GM23338 (cell line): ENCODE measurements around the gene RNF19B. TPM values are rescaled to one million over a fixed set of nuclear protein-coding genes. Genes with fewer than 3 reads are reported as not detected.

ENCODE experiments used
- ATAC-seq: fragments of 200-7000 bp; cut with Tn5 transposase; 3 replicates; pipeline ENCODE4 v1.9.1; 2020
- DNase-seq: peaks from one replicate; pipeline ENCODE4 v3.0.0-alpha.2; 2015; ENCODE audit warnings: low spot score
- H2AFZ ChIP-seq: fragments of 200-600 bp; sonication (generic); 2 replicates; pipeline ENCODE4 v1.8.0; 2016; ENCODE audit warnings: antibody characterized with exemption, mild to moderate bottlenecking, moderate library complexity
- H3F3A ChIP-seq: fragments of 200-600 bp; sonication (generic); replicated peaks from 2 replicates; pipeline ENCODE4 v1.8.0; 2017; ENCODE audit warnings: antibody characterized with exemption, mixed run types, low read depth
- H3K27ac ChIP-seq: fragments of 200-600 bp; sonication (generic); 2 replicates; pipeline ENCODE4 v1.6.1; 2016; ENCODE audit warnings: low read depth
- H3K27me3 ChIP-seq: fragments of 200-600 bp; sonication (generic); 2 replicates; pipeline ENCODE4 v1.8.0; 2016; ENCODE audit warnings: mild to moderate bottlenecking, mixed run types, moderate library complexity; ENCODE audit not compliant: insufficient read depth
- H3K36me3 ChIP-seq: fragments of 200-600 bp; sonication (generic); 2 replicates; pipeline ENCODE4 v1.8.0; 2016; ENCODE audit warnings: mild to moderate bottlenecking; ENCODE audit not compliant: insufficient read depth
- H3K4me1 ChIP-seq: fragments of 200-600 bp; sonication (generic); 2 replicates; pipeline ENCODE4 v1.8.0; 2016; ENCODE audit warnings: mild to moderate bottlenecking, moderate library complexity; ENCODE audit not compliant: insufficient read depth
- H3K4me2 ChIP-seq: fragments of 200-600 bp; sonication (generic); 2 replicates; pipeline ENCODE4 v1.7.1; 2017; ENCODE audit warnings: mixed run types
- H3K4me3 ChIP-seq: fragments of 200-600 bp; sonication (generic); 2 replicates; pipeline ENCODE4 v1.6.1; 2016; ENCODE audit warnings: mixed run types
- H3K79me2 ChIP-seq: fragments of 200-600 bp; sonication (generic); replicated peaks from 2 replicates; pipeline ENCODE4 v1.8.0; 2017; ENCODE audit warnings: mild to moderate bottlenecking; ENCODE audit not compliant: insufficient read depth
- H3K9me2 ChIP-seq: fragments of 200-600 bp; sonication (generic); 2 replicates; pipeline ENCODE4 v1.8.0; 2017; ENCODE audit not compliant: insufficient read depth
- H4K20me1 ChIP-seq: fragments of 200-600 bp; sonication (generic); replicated peaks from 2 replicates; pipeline ENCODE4 v1.8.0; 2017; ENCODE audit warnings: mild to moderate bottlenecking; ENCODE audit not compliant: insufficient read depth
- H3K27ac Mint-ChIP-seq: 2 replicates; pipeline ENCODE4 v1.8.0; 2020; ENCODE audit warnings: inconsistent platforms, mild to moderate bottlenecking, moderate library complexity, mixed read lengths
- H3K27me3 Mint-ChIP-seq: 3 replicates; pipeline ENCODE4 v1.8.0; 2022; ENCODE audit warnings: low read depth, mild to moderate bottlenecking, moderate library complexity, mixed read lengths, inconsistent platforms; ENCODE audit not compliant: insufficient read depth, poor library complexity
- H3K36me3 Mint-ChIP-seq: 3 replicates; pipeline ENCODE4 v1.8.0; 2021; ENCODE audit warnings: low read depth, mild to moderate bottlenecking, inconsistent platforms, moderate library complexity, mixed read lengths
- H3K4me1 Mint-ChIP-seq: 3 replicates; pipeline ENCODE4 v1.8.0; 2020; ENCODE audit warnings: mild to moderate bottlenecking, inconsistent platforms, mixed read lengths
- H3K4me3 Mint-ChIP-seq: 3 replicates; pipeline ENCODE4 v1.8.0; 2021; ENCODE audit warnings: moderate library complexity, mild to moderate bottlenecking, inconsistent platforms, mixed read lengths
- H3K9me3 Mint-ChIP-seq: 3 replicates; pipeline ENCODE4 v1.8.0; 2020; ENCODE audit warnings: moderate library complexity, mild to moderate bottlenecking, inconsistent platforms, mixed read lengths
- CREB1 ChIP-seq: fragments of 250-450 bp; sonication (Bioruptor Pico); IDR thresholded peaks from 2 replicates; pipeline ENCODE4 v1.5.0; 2020; ENCODE audit warnings: low read depth, mild to moderate bottlenecking, moderate library complexity
- CTCF ChIP-seq, 2 experiments: fragments of 200-600 bp in 1 of 2; sonication (generic) in 1 of 2; conservative IDR thresholded peaks; 2 replicates each; pipeline versions ENCODE4 v1.5.1 to v1.6.1; 2016 to 2017; ENCODE audit warnings: antibody characterized with exemption in 2 of 2, low read depth in 2 of 2, mild to moderate bottlenecking in 2 of 2, moderate library complexity in 1 of 2
- ETS1 ChIP-seq: IDR thresholded peaks from 2 replicates; pipeline ENCODE4 v1.6.1; 2016; ENCODE audit warnings: antibody characterized with exemption
- EZH2 ChIP-seq: fragments of 200-600 bp; sonication (generic); IDR thresholded peaks from one replicate; pipeline ENCODE4 v1.8.0; 2017; ENCODE audit warnings: antibody characterized with exemption, mild to moderate bottlenecking, low read depth; ENCODE audit not compliant: unreplicated experiment
- EZH2phosphoT487 ChIP-seq: fragments of 200-600 bp; sonication (generic); IDR thresholded peaks from one replicate; pipeline ENCODE4 v1.8.1; 2018; ENCODE audit warnings: antibody characterized with exemption; ENCODE audit not compliant: unreplicated experiment
- NANOG ChIP-seq: IDR thresholded peaks from 2 replicates; pipeline ENCODE4 v1.6.1; 2016; ENCODE audit warnings: antibody characterized with exemption, borderline replicate concordance
- POLR2AphosphoS5 ChIP-seq: IDR thresholded peaks from 2 replicates; pipeline ENCODE4 v1.6.1; 2016; ENCODE audit warnings: antibody characterized with exemption, low read depth
- REST ChIP-seq: IDR thresholded peaks from one replicate; pipeline ENCODE4 v1.6.1; 2018; ENCODE audit warnings: antibody characterized with exemption; ENCODE audit not compliant: unreplicated experiment
- STAT1 ChIP-seq: IDR thresholded peaks from one replicate; pipeline ENCODE4 v1.6.1; 2016; ENCODE audit warnings: antibody characterized with exemption; ENCODE audit not compliant: unreplicated experiment
- ZNF114 ChIP-seq: fragments of 250-450 bp; sonication (Bioruptor Pico); IDR thresholded peaks from 2 replicates; pipeline ENCODE4 v1.5.0; 2020; ENCODE audit warnings: mild to moderate bottlenecking, moderate library complexity
- polyA plus RNA-seq: library from polyadenylated mRNA; unstranded; fragments of >200 nt; fragmentation: Nextera tagmentation; extraction: Ambion mirVana; gene quantifications from 2 replicates; pipeline ENCODE4 v1.2.1, GENCODE V29; 2016
- total RNA-seq: library from RNA; depleted of rRNA; stranded (reverse); fragments of >200 nt; shearing (Covaris generic); gene quantifications from 2 replicates; pipeline ENCODE4 v1.2.3, GENCODE V29; 2014

Gene RNF19B
- total and polyA plus RNA-seq, 2 experiments from 2014 or later, result 2.9 to 11.9 TPM

- no peak for TF ChIP-seq ZNF114
- no peak for TF ChIP-seq EZH2phosphoT487
- no peak for TF ChIP-seq CREB1 (CRISPR knock-in tag)
Observed at GRCh38 chr1:32904797-32905196, 59.8 kb downstream of the RNF19B start (continued).

GRCh38 chr1:32903991-32904785, 60.4 kb downstream of the RNF19B start:
- DNase-seq (no peak), ATAC-seq (no peak)
- Histone ChIP-seq H3K27ac (no peak overlapping the region), H3K9me2 (no peaks in the 10 kb centered on the region), H4K20me1 (no peaks in the 10 kb centered on the region), H3K4me1 (peaks cover 12% of the 10 kb centered on the region), H3K4me3 (no peak overlapping the region), H3K79me2 (no peaks in the 10 kb centered on the region), H3K36me3 (no peaks in the 10 kb centered on the region), H3F3A (no peaks in the 10 kb centered on the region), H3K27me3 (peaks cover 42% of the 10 kb centered on the region), H2AFZ (no peak overlapping the region), H3K4me2 (no peak overlapping the region)
- Mint-ChIP-seq H3K36me3 (no peaks in the 10 kb centered on the region), H3K4me3 (no peak overlapping the region), H3K4me1 (peaks cover 7% of the 10 kb centered on the region; the same call in 2 of the 3 replicates), H3K9me3 (no peaks in the 10 kb centered on the region), H3K27ac (no peak overlapping the region), H3K27me3 (peaks cover 34% of the 10 kb centered on the region)
- TF ChIP-seq POLR2AphosphoS5 (no peak), EZH2 (no peak), CREB1 (CRISPR knock-in tag) (no peak), STAT1 (no peak), NANOG (no peak), REST (no peak), ETS1 (no peak), EZH2phosphoT487 (no peak)

GRCh38 chr1:32902535-32902920, 62.1 kb downstream of the RNF19B start:
- Mint-ChIP-seq H3K36me3 (no peaks in the 10 kb centered on the region), H3K27me3 (peaks cover 41% of the 10 kb centered on the region), H3K9me3 (no peaks in the 10 kb centered on the region), H3K4me3 (peak overlapping the region; percentile 60; the same call in 2 of the 3 replicates), H3K4me1 (peaks cover 7% of the 10 kb centered on the region; the same call in 2 of the 3 replicates), H3K27ac (no peak overlapping the region)
- Histone ChIP-seq H3F3A (no peaks in the 10 kb centered on the region), H4K20me1 (no peaks in the 10 kb centered on the region), H3K36me3 (no peaks in the 10 kb centered on the region), H3K79me2 (no peaks in the 10 kb centered on the region), H2AFZ (no peak overlapping the region), H3K9me2 (no peaks in the 10 kb centered on the region), H3K4me3 (no peak overlapping the region), H3K4me2 (no peak overlapping the region), H3K27me3 (peaks cover 53% of the 10 kb centered on the region), H3K27ac (no peak overlapping the region), H3K4me1 (peaks cover 12% of the 10 kb centered on the region)
- no peak for TF ChIP-seq CTCF (conservative IDR thresholded peaks at IDR 0.05; ENCODE audit: low read depth in 2 of 2)
- no peak for TF ChIP-seq CREB1 (CRISPR knock-in tag)
- TF ChIP-seq EZH2, result no peak
- TF ChIP-seq EZH2phosphoT487, result no peak
- no peak for TF ChIP-seq REST
- TF ChIP-seq POLR2AphosphoS5, result no peak
- DNase-seq, result no peak
- ATAC-seq, result no peak
